ENCODE measurements around the gene MSANTD4.

DNA sequence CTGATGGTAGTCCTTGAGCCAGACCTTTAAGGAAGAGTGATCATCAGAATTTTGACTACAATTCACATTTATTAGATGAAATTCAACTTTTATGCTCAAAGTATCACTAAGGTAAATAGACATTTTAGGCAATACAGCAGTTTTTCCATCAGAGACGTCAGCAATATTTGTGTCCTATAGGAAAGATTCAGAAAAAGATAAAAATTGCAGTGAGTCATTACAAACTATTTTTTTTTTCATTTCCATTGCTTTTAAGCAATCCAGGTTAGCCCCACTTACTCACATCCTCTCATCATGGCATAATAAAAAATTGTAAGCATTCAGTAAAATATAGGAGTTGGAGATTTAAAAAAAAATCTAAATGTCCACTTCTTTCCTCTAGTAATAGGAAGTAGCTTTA is 46.9 kb downstream of the MSANTD4 start:
- TF ChIP-seq CTCF (IDR thresholded peaks at IDR 0.05) (no peak), POLR2A (IDR thresholded peaks at IDR 0.05) (no peak)
